ENCODE measurements around the gene AHNAK2.

AHNAK2 gene

GRCh38 chr14:104992501-104992900 lies 14.3 kb upstream of the AHNAK2 start:
- no peak overlapping the region for H3K27ac ChIP-seq

DNA sequence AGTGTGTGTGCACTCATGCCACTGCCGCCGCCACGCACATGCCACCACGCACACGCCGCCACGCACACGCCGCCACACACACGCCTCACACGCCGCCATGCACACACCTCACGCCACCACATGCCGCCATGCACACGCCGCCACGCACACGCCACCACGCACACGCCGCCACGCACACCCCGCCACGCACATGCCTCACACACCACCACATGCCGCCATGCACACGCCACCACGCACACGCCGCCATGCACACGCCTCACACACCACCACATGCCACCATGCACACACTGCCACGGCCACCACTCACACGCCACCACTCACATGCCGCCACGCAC lies 13.7 kb upstream of the AHNAK2 start:
- no peak for TF ChIP-seq ZFX (IDR thresholded peaks at IDR 0.05; ENCODE audit: borderline replicate concordance)
- TF ChIP-seq, protein P1, sequence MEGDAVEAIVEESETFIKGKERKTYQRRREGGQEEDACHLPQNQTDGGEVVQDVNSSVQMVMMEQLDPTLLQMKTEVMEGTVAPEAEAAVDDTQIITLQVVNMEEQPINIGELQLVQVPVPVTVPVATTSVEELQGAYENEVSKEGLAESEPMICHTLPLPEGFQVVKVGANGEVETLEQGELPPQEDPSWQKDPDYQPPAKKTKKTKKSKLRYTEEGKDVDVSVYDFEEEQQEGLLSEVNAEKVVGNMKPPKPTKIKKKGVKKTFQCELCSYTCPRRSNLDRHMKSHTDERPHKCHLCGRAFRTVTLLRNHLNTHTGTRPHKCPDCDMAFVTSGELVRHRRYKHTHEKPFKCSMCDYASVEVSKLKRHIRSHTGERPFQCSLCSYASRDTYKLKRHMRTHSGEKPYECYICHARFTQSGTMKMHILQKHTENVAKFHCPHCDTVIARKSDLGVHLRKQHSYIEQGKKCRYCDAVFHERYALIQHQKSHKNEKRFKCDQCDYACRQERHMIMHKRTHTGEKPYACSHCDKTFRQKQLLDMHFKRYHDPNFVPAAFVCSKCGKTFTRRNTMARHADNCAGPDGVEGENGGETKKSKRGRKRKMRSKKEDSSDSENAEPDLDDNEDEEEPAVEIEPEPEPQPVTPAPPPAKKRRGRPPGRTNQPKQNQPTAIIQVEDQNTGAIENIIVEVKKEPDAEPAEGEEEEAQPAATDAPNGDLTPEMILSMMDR (IDR thresholded peaks at IDR 0.05) = no peak
- no peak overlapping the region for H3K27ac ChIP-seq

More at GRCh38 chr14:104992501-104992900, 14.3 kb upstream of the AHNAK2 start:
- no peak for TF ChIP-seq ZFX (IDR thresholded peaks at IDR 0.05; ENCODE audit: borderline replicate concordance)
- TF ChIP-seq, protein P1 (IDR thresholded peaks at IDR 0.05) = no peak

DNA sequence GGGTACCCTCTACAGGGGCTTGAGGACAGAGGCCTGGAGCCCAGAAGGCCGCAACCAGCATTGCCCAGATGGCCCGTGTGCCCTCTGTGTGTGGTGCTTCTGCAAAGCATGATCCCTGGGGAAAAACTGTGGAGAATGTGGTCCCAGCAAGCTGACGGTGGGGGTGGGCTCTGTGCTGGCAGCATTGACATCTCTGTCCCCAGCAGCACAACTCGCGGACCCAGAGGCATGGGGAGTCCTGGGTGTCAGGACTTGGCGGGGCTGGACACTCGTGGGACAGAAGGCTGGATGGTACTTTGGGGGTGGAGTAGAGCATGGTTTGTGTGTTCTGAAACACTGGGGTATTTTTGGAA lies 11.8 kb upstream of the AHNAK2 start:
- no peak overlapping the region for H3K27ac ChIP-seq
- TF ChIP-seq ZFX (IDR thresholded peaks at IDR 0.05; ENCODE audit: borderline replicate concordance) = no peak
- TF ChIP-seq, protein P1 (IDR thresholded peaks at IDR 0.05) = no peak

GRCh38 chr14:104989236-104989950 lies 11.2 kb upstream of the AHNAK2 start:
- no peak overlapping the region for H3K27ac ChIP-seq
- TF ChIP-seq ZFX (IDR thresholded peaks at IDR 0.05; ENCODE audit: borderline replicate concordance) = no peak
- TF ChIP-seq, protein P1 (IDR thresholded peaks at IDR 0.05) = no peak

DNA sequence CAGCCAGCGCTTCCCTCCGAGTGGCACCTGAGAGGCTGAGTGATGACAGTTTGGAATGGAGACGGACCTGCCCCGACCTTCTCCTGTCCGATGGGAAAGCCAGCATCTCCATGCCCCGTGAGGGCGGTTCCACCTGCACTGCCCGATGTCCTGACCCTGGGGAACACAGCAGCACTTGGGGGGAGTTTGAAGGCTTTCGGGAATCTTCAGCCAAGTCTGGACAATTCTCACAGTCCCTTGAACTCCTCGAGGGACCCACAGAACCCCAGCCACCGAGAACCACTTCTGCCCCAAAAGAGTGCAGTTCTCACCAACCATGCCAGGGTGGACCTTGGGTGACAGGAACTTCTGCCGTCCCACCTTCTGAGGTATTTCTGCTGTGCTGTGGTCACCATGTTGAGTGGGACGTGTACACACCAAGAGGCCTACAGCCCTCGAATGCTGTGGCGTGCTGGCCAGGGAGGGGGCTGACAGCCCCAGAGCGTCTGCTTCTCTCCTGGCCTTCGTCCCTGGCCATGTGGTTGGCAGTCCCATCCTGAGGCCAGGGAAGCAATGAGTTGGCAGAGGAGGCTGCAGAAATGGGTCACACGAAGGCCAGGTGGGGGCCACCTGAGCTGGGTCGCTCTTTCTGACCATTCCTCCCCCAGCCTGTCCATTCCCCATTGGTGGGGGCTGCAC lies 8.5 kb upstream of the AHNAK2 start:
- 0 out of 2 replicates have a peak overlapping the region, but pooled peaks have one; percentile 73 for H3K27ac ChIP-seq
- TF ChIP-seq, protein P1 (IDR thresholded peaks at IDR 0.05) = no peak
- no peak for TF ChIP-seq ZFX (IDR thresholded peaks at IDR 0.05; ENCODE audit: borderline replicate concordance)

GRCh38 chr14:104985675-104986486 lies 7.7 kb upstream of the AHNAK2 start, which contains the start of gene CLBA1:
TSS of gene CLBA1 (plus strand) at chr14:104985788. CDS start at chr14:104986432, 644 bp downstream.
- TF ChIP-seq ZFX (IDR thresholded peaks at IDR 0.05; ENCODE audit: borderline replicate concordance) = no peak
- TF ChIP-seq, protein P1 (IDR thresholded peaks at IDR 0.05) = no peak
- peak within 1 kb of the TSS; percentile 73 for H3K27ac ChIP-seq

All from 22Rv1 (cell line).